Measurements from ENCODE around the gene ROBO3.

The ROBO3 gene

GRCh38 chr11:124917115-124917637 lies 51.9 kb downstream of the ROBO3 start:
- Histone ChIP-seq H3K36me3 (ENCODE audit: control insufficient read depth, insufficient read depth, low read length) (no peaks in the 10 kb centered on the region), H3K27ac (ENCODE audit: insufficient read depth, low read length, poor library complexity, severe bottlenecking) (no peak overlapping the region), H3K4me1 (ENCODE audit: control insufficient read depth, insufficient read depth, low read length, poor library complexity, severe bottlenecking) (peaks cover 5% of the 10 kb centered on the region), H3K4me3 (ENCODE audit: insufficient read depth, low read depth, low read length, poor library complexity, severe bottlenecking) (no peak overlapping the region), H3K9me3 (ENCODE audit: control insufficient read depth, low read length) (no peaks in the 10 kb centered on the region), H3K27me3 (replicated peaks; ENCODE audit: control insufficient read depth, insufficient read depth, low read length, poor library complexity, severe bottlenecking) (no peaks in the 10 kb centered on the region)
- DNase-seq = no peak

DNA sequence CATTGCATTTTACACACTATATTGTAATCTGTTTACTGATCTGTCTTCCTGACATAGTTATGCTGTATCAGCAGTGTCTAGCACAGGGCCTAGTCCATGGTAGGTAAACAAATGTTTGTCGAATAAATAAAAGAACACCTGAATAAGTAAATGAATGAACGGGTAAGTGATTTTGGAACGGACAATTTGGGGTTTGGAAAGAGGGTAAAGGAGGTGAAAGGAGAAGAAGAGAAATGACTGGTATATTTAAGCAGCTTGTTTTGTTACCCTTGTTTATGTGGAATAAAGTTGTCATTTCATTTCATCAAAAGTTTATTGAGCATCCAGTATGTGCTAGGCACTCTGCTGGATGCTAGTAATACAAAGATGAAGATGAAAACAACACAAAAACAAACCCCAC lies 53.7 kb downstream of the ROBO3 start, which contains the start of gene HEPN1:
Gene HEPN1 (plus strand): TSS at position 301 of the 400 bp plus-strand sequence.
- DNase-seq = no peak
- Histone ChIP-seq H3K9me3 (ENCODE audit: control insufficient read depth, low read length) (no peaks in the 10 kb centered on the region), H3K27me3 (replicated peaks; ENCODE audit: control insufficient read depth, insufficient read depth, low read length, poor library complexity, severe bottlenecking) (no peaks in the 10 kb centered on the region), H3K27ac (ENCODE audit: insufficient read depth, low read length, poor library complexity, severe bottlenecking) (no peak within 1 kb of the TSS), H3K36me3 (ENCODE audit: control insufficient read depth, insufficient read depth, low read length) (no peaks in the 10 kb centered on the region), H3K4me1 (ENCODE audit: control insufficient read depth, insufficient read depth, low read length, poor library complexity, severe bottlenecking) (peaks cover 10% of the 10 kb centered on the region), H3K4me3 (ENCODE audit: insufficient read depth, low read depth, low read length, poor library complexity, severe bottlenecking) (no peak within 1 kb of the TSS)

- no peak for DNase-seq
- no peaks in the 10 kb centered on the region for H3K27me3 ChIP-seq (replicated peaks; ENCODE audit: control insufficient read depth, insufficient read depth, low read length, poor library complexity, severe bottlenecking)
- no peaks in the 10 kb centered on the region for H3K36me3 ChIP-seq (ENCODE audit: control insufficient read depth, insufficient read depth, low read length)
- no peak overlapping the region for H3K4me3 ChIP-seq (ENCODE audit: insufficient read depth, low read depth, low read length, poor library complexity, severe bottlenecking)
- no peak overlapping the region for H3K27ac ChIP-seq (ENCODE audit: insufficient read depth, low read length, poor library complexity, severe bottlenecking)
- peaks cover 10% of the 10 kb centered on the region for H3K4me1 ChIP-seq (ENCODE audit: control insufficient read depth, insufficient read depth, low read length, poor library complexity, severe bottlenecking)
- H3K9me3 ChIP-seq (ENCODE audit: control insufficient read depth, low read length) = no peaks in the 10 kb centered on the region
Measured at GRCh38 chr11:124919898-124920297, 54.7 kb downstream of the ROBO3 start.

GRCh38 chr11:124920356-124920755 lies 55.1 kb downstream of the ROBO3 start:
- Histone ChIP-seq H3K9me3 (ENCODE audit: control insufficient read depth, low read length) (no peaks in the 10 kb centered on the region), H3K27me3 (replicated peaks; ENCODE audit: control insufficient read depth, insufficient read depth, low read length, poor library complexity, severe bottlenecking) (no peaks in the 10 kb centered on the region), H3K36me3 (ENCODE audit: control insufficient read depth, insufficient read depth, low read length) (no peaks in the 10 kb centered on the region), H3K4me1 (ENCODE audit: control insufficient read depth, insufficient read depth, low read length, poor library complexity, severe bottlenecking) (peaks cover 10% of the 10 kb centered on the region), H3K4me3 (ENCODE audit: insufficient read depth, low read depth, low read length, poor library complexity, severe bottlenecking) (peak overlapping the region; percentile 46), H3K27ac (ENCODE audit: insufficient read depth, low read length, poor library complexity, severe bottlenecking) (no peak overlapping the region)
- no peak for DNase-seq

- Histone ChIP-seq H3K27me3 (replicated peaks; ENCODE audit: control insufficient read depth, insufficient read depth, low read length, poor library complexity, severe bottlenecking) (no peaks in the 10 kb centered on the region), H3K27ac (ENCODE audit: insufficient read depth, low read length, poor library complexity, severe bottlenecking) (no peak overlapping the region), H3K4me3 (ENCODE audit: insufficient read depth, low read depth, low read length, poor library complexity, severe bottlenecking) (peak overlapping the region; percentile 46), H3K36me3 (ENCODE audit: control insufficient read depth, insufficient read depth, low read length) (no peaks in the 10 kb centered on the region), H3K9me3 (ENCODE audit: control insufficient read depth, low read length) (no peaks in the 10 kb centered on the region), H3K4me1 (ENCODE audit: control insufficient read depth, insufficient read depth, low read length, poor library complexity, severe bottlenecking) (peaks cover 10% of the 10 kb centered on the region)
- peak; percentile 40 to 54 (median 42) for DNase-seq
Measured at GRCh38 chr11:124920870-124921609, 55.8 kb downstream of the ROBO3 start.

GRCh38 chr11:124922831-124923230 lies 57.6 kb downstream of the ROBO3 start:
- H3K4me3 ChIP-seq (ENCODE audit: insufficient read depth, low read depth, low read length, poor library complexity, severe bottlenecking) = no peak overlapping the region
- H3K4me1 ChIP-seq (ENCODE audit: control insufficient read depth, insufficient read depth, low read length, poor library complexity, severe bottlenecking) = peaks cover 10% of the 10 kb centered on the region
- H3K36me3 ChIP-seq (ENCODE audit: control insufficient read depth, insufficient read depth, low read length) = no peaks in the 10 kb centered on the region
- H3K27me3 ChIP-seq (replicated peaks; ENCODE audit: control insufficient read depth, insufficient read depth, low read length, poor library complexity, severe bottlenecking) = no peaks in the 10 kb centered on the region
- DNase-seq = no peak
- H3K9me3 ChIP-seq (ENCODE audit: control insufficient read depth, low read length) = no peaks in the 10 kb centered on the region
- H3K27ac ChIP-seq (ENCODE audit: insufficient read depth, low read length, poor library complexity, severe bottlenecking) = no peak overlapping the region

DNA sequence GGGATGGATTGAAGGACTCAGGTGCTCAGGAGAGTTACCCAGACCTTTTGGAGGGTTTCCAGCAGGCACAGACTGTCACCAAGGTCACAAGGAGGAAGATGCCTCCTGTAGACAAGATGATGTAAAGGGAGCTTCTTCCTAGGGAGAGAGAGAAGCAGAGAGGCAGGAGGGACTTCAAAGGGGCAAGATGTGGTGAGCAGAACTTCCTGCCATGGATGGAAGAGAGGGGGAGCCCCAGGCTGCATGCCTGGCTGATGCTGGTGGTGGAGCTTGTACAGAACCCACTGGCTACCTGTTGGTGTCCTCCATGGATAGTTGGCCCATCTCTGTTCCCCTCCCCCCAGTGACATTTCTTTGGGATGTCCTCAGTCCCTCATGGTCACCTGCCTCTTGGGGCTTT lies 58.1 kb downstream of the ROBO3 start:
- Histone ChIP-seq H3K27me3 (replicated peaks; ENCODE audit: control insufficient read depth, insufficient read depth, low read length, poor library complexity, severe bottlenecking) (no peaks in the 10 kb centered on the region), H3K36me3 (ENCODE audit: control insufficient read depth, insufficient read depth, low read length) (no peaks in the 10 kb centered on the region), H3K9me3 (ENCODE audit: control insufficient read depth, low read length) (no peaks in the 10 kb centered on the region), H3K4me1 (ENCODE audit: control insufficient read depth, insufficient read depth, low read length, poor library complexity, severe bottlenecking) (peaks cover 10% of the 10 kb centered on the region), H3K4me3 (ENCODE audit: insufficient read depth, low read depth, low read length, poor library complexity, severe bottlenecking) (no peak overlapping the region), H3K27ac (ENCODE audit: insufficient read depth, low read length, poor library complexity, severe bottlenecking) (no peak overlapping the region)
- DNase-seq = no peak

DNA sequence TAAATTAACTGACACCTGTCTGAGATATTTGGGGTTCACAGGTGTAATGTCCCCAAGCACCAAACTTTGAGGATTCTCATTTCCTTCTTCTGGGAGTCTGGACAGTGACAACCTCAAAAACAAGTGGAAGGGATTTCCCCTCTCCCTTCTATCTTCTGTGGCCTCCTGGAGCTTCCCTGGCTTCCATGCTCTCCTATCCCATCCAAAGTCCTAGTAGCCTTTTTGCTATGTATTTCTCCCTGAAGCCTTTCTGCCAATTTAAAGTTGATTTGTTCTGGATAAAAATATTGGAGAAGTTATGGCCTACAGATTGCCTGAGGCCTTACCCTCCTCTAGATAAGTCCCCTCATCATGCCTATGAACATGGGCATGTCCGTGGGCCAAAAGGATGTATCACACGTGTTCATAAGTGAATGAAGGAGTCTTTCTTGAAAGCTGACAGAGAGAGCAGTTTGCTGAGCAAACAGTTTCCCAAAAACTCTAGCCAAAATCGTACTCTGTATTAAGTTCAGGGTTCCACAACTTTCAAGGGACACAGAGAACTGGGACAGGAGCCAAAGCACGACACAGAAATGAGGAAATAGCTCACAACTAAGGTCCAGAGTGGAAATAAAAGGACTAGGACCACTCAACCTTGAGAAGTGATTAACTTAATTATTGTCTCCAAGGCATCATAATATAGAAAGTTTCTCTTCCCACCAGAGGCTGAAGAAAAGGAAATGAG lies 63.9 kb downstream of the ROBO3 start:
- no peaks in the 10 kb centered on the region for H3K4me1 ChIP-seq (ENCODE audit: control insufficient read depth, insufficient read depth, low read length, poor library complexity, severe bottlenecking)
- DNase-seq = no peak
- H3K27me3 ChIP-seq (replicated peaks; ENCODE audit: control insufficient read depth, insufficient read depth, low read length, poor library complexity, severe bottlenecking) = no peaks in the 10 kb centered on the region
- no peaks in the 10 kb centered on the region for H3K9me3 ChIP-seq (ENCODE audit: control insufficient read depth, low read length)
- H3K4me3 ChIP-seq (ENCODE audit: insufficient read depth, low read depth, low read length, poor library complexity, severe bottlenecking) = no peak overlapping the region
- H3K27ac ChIP-seq (ENCODE audit: insufficient read depth, low read length, poor library complexity, severe bottlenecking) = no peak overlapping the region
- no peaks in the 10 kb centered on the region for H3K36me3 ChIP-seq (ENCODE audit: control insufficient read depth, insufficient read depth, low read length)

DNA sequence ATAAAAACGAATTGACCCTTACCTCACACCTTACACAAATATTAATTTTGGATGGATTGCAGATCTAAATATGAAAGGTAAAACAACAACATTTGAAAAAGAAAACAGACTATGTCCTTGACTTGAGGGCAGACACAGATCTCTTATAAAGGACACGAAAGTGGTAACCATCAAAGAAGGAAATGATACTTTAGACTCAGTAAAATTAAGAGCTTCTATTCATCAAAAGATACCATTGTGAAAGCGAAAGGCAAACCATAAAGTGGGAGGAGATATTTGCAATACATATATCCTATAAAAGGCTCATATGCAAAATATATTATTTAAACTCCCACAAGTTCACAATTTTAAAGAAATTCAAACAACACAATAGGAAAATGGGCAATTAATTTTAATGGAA lies 65.6 kb downstream of the ROBO3 start:
- Histone ChIP-seq H3K9me3 (ENCODE audit: control insufficient read depth, low read length) (no peaks in the 10 kb centered on the region), H3K4me1 (ENCODE audit: control insufficient read depth, insufficient read depth, low read length, poor library complexity, severe bottlenecking) (no peaks in the 10 kb centered on the region), H3K36me3 (ENCODE audit: control insufficient read depth, insufficient read depth, low read length) (no peaks in the 10 kb centered on the region), H3K27ac (ENCODE audit: insufficient read depth, low read length, poor library complexity, severe bottlenecking) (no peak overlapping the region), H3K27me3 (replicated peaks; ENCODE audit: control insufficient read depth, insufficient read depth, low read length, poor library complexity, severe bottlenecking) (no peaks in the 10 kb centered on the region), H3K4me3 (ENCODE audit: insufficient read depth, low read depth, low read length, poor library complexity, severe bottlenecking) (no peak overlapping the region)
- no peak for DNase-seq
